H1 (cell line): ENCODE results near the gene CTIF. TPM values are rescaled to one million over a fixed set of nuclear protein-coding genes. Genes with fewer than 3 reads are reported as not detected.
A peak's percentile ranks its signal among the peaks of the same experiment; 100 is the strongest.

Experiments
- CTCF ChIA-PET: fragments of 300-600 bp; sonication (Branson Sonifier 250); formaldehyde crosslinking; loops from one replicate; lab custom pipeline; 2021; ENCODE audit not compliant: partially characterized antibody; lab: Charles Lee
- POLR2A ChIA-PET: fragments of 300-600 bp; sonication (Branson Sonifier 250); formaldehyde crosslinking; loops from one replicate; lab custom pipeline; 2021; ENCODE audit warnings: inconsistent platforms; ENCODE audit not compliant: partially characterized antibody; lab: Charles Lee
- DNase-seq, 2 experiments: peaks; one replicate each; pipeline versions ENCODE4 v3.0.0 to v3.0.0-alpha.2; 2010 to 2022; ENCODE audit warnings: low spot score in 2 of 2, low read depth in 1 of 2, mixed read lengths in 1 of 2
- FAIRE-seq: peaks from 2 replicates; lab custom pipeline; 2011; peaks lifted over from hg19 to GRCh38; lab: Jason Lieb, UNC
- H2AFZ ChIP-seq: 2 replicates; pipeline ENCODE4 v1.8.1; 2012; ENCODE audit warnings: low read length, inconsistent platforms
- H2AK5ac ChIP-seq: 2 replicates; pipeline ENCODE4 v1.6.1; 2013; ENCODE audit warnings: low read depth, low read length
- H2BK120ac ChIP-seq: replicated peaks from 2 replicates; pipeline ENCODE3; 2013; ENCODE audit warnings: low read depth, low read length, inconsistent platforms
- H2BK12ac ChIP-seq: 2 replicates; pipeline ENCODE4 v1.6.1; 2013; ENCODE audit warnings: low read depth, low read length
- H2BK15ac ChIP-seq: 2 replicates; pipeline ENCODE4 v1.6.1; 2013; ENCODE audit warnings: low read length
- H2BK20ac ChIP-seq: 2 replicates; pipeline ENCODE4 v1.6.1; 2013; ENCODE audit warnings: low read length
- H2BK5ac ChIP-seq: 2 replicates; pipeline ENCODE4 v1.6.1; 2013; ENCODE audit warnings: low read depth, low read length
- H3K14ac ChIP-seq: 2 replicates; pipeline ENCODE4 v1.6.1; 2013; ENCODE audit warnings: inconsistent platforms; ENCODE audit not compliant: insufficient read length
- H3K18ac ChIP-seq: 2 replicates; pipeline ENCODE4 v1.6.1; 2013; ENCODE audit warnings: low read length; ENCODE audit errors: extremely low read depth
- H3K23ac ChIP-seq: 2 replicates; pipeline ENCODE4 v1.6.1; 2013; ENCODE audit warnings: inconsistent platforms; ENCODE audit not compliant: insufficient read length
- H3K23me2 ChIP-seq: 2 replicates; pipeline ENCODE4 v1.6.1; 2013; ENCODE audit warnings: low read depth, low read length
- H3K27ac ChIP-seq: 2 replicates; pipeline ENCODE4 v1.6.1; 2011; ENCODE audit warnings: low read depth, low read length, inconsistent platforms
- H3K27me3 ChIP-seq, 4 experiments: replicated peaks in 1 of 4; 1 replicate in 1 of 4; 2 replicates in 3 of 4; pipeline versions ENCODE4 v1.6.1 to v1.8.1; 2011 to 2013; ENCODE audit warnings: low read length in 3 of 4, mild to moderate bottlenecking in 3 of 4, inconsistent platforms in 2 of 4, mixed read lengths in 2 of 4, moderate library complexity in 1 of 4; ENCODE audit not compliant: control insufficient read depth in 3 of 4, insufficient read depth in 3 of 4; ENCODE audit errors: extremely low read depth in 1 of 4
- H3K36me3 ChIP-seq, 4 experiments: 2 replicates each; pipeline versions ENCODE4 v1.6.1 to v1.8.1; 2011 to 2013; ENCODE audit warnings: mild to moderate bottlenecking in 4 of 4, low read length in 3 of 4, moderate library complexity in 2 of 4, control low read depth in 1 of 4, inconsistent platforms in 1 of 4; ENCODE audit not compliant: insufficient read depth in 4 of 4, control insufficient read depth in 2 of 4
- H3K4ac ChIP-seq: replicated peaks from 2 replicates; pipeline ENCODE3; 2013; ENCODE audit warnings: low read length, low read depth, mixed read lengths, inconsistent platforms; ENCODE audit not compliant: insufficient read length
- H3K4me1 ChIP-seq, 4 experiments: replicated peaks in 1 of 4; 1 replicate in 1 of 4; 2 replicates in 3 of 4; pipeline versions ENCODE4 v1.6.1 to v1.8.1; 2011 to 2013; ENCODE audit warnings: low read length in 3 of 4, inconsistent platforms in 2 of 4, mixed read lengths in 1 of 4; ENCODE audit not compliant: insufficient read depth in 4 of 4, control insufficient read depth in 3 of 4
- H3K4me2 ChIP-seq, 2 experiments: 2 replicates each; pipeline versions ENCODE4 v1.6.1 to v1.8.1; 2011 to 2013; ENCODE audit warnings: low read depth in 2 of 2, low read length in 2 of 2, control low read depth in 1 of 2, inconsistent platforms in 1 of 2, mild to moderate bottlenecking in 1 of 2; ENCODE audit not compliant: insufficient read depth in 1 of 2
- H3K4me3 ChIP-seq, 4 experiments: fragments of 200-600, 300-600 bp in 1 of 4; sonication (generic), shearing (Covaris generic), sonication (Bioruptor Twin) in 1 of 4; 2 replicates each; pipeline versions ENCODE4 v1.5.1 to v1.8.1; 2011 to 2016; ENCODE audit warnings: low read length in 4 of 4, low read depth in 3 of 4, control low read depth in 2 of 4, inconsistent platforms in 2 of 4, mild to moderate bottlenecking in 2 of 4, mixed read lengths in 1 of 4, moderate library complexity in 1 of 4; ENCODE audit not compliant: insufficient read depth in 2 of 4; ENCODE audit errors: extremely low read depth in 1 of 4
- H3K56ac ChIP-seq: replicated peaks from 2 replicates; pipeline ENCODE3; 2013; ENCODE audit warnings: low read depth, mild to moderate bottlenecking, mixed read lengths, low read length, inconsistent platforms; ENCODE audit not compliant: insufficient read length
- H3K79me1 ChIP-seq: 2 replicates; pipeline ENCODE4 v1.6.1; 2013; ENCODE audit warnings: low read depth, low read length, control low read depth
- H3K79me2 ChIP-seq, 2 experiments: 2 replicates each; pipeline versions ENCODE4 v1.6.1 to v1.8.1; 2012 to 2013; ENCODE audit warnings: low read length in 2 of 2, mild to moderate bottlenecking in 2 of 2, inconsistent platforms in 1 of 2; ENCODE audit not compliant: insufficient read depth in 2 of 2, control insufficient read depth in 1 of 2
- H3K9ac ChIP-seq, 4 experiments: replicated peaks in 1 of 4; 1 replicate in 1 of 4; 2 replicates in 3 of 4; pipeline versions ENCODE4 v1.6.1 to v1.8.1; 2011 to 2013; ENCODE audit warnings: low read depth in 3 of 4, low read length in 3 of 4, control low read depth in 2 of 4, mild to moderate bottlenecking in 2 of 4, moderate library complexity in 2 of 4, inconsistent platforms in 1 of 4; ENCODE audit errors: extremely low read depth in 1 of 4
- H3K9me3 ChIP-seq, 2 experiments: 2 replicates each; pipeline versions ENCODE4 v1.6.1 to v1.8.1; 2012 to 2013; ENCODE audit warnings: mild to moderate bottlenecking in 2 of 2, moderate library complexity in 2 of 2, control low read depth in 1 of 2, inconsistent platforms in 1 of 2, low read depth in 1 of 2, low read length in 1 of 2, mixed read lengths in 1 of 2; ENCODE audit not compliant: insufficient read depth in 2 of 2
- H4K20me1 ChIP-seq, 2 experiments: replicated peaks in 1 of 2; 2 replicates each; pipeline versions ENCODE3 to v1.8.1; 2011 to 2013; ENCODE audit warnings: inconsistent platforms in 2 of 2, low read length in 2 of 2, mild to moderate bottlenecking in 1 of 2; ENCODE audit not compliant: insufficient read depth in 2 of 2, control insufficient read depth in 1 of 2
- H4K5ac ChIP-seq: 2 replicates; pipeline ENCODE4 v1.6.1; 2013; ENCODE audit warnings: low read length, low read depth, mixed read lengths, inconsistent platforms; ENCODE audit not compliant: insufficient read length
- H4K8ac ChIP-seq: 2 replicates; pipeline ENCODE4 v1.8.0; 2013; ENCODE audit warnings: mild to moderate bottlenecking, moderate library complexity, low read length, inconsistent platforms; ENCODE audit not compliant: insufficient read depth; ENCODE audit errors: extremely low read depth
- H4K91ac ChIP-seq: replicated peaks from 2 replicates; pipeline ENCODE3; 2013; ENCODE audit warnings: low read length, mixed read lengths, inconsistent platforms; ENCODE audit not compliant: insufficient read length
- JUND ChIP-seq: IDR thresholded peaks from 2 replicates; pipeline ENCODE4 v1.6.1; 2011; ENCODE audit warnings: mild to moderate bottlenecking, improper control_type of control experiment, low read length
- SIRT6 ChIP-seq: IDR thresholded peaks from one replicate; pipeline ENCODE4 v1.7.1; 2012; ENCODE audit warnings: low read length, inconsistent platforms
- WGBS, 2 experiments: shearing (Covaris generic) in 1 of 2; methylation state at CpG; one replicate each; pipeline versions ENCODE4 v1.1.6 to v1.1.7; 2013 to 2015; ENCODE audit warnings: low lambda C conversion rate in 2 of 2, mixed read lengths in 2 of 2, inconsistent platforms in 1 of 2, low coverage in 1 of 2, missing lambda C conversion rate in 1 of 2; ENCODE audit not compliant: insufficient replicate concordance in 2 of 2, insufficient coverage in 1 of 2, insufficient read length in 1 of 2; ENCODE audit errors: extremely low coverage in 1 of 2, missing lambda C conversion rate in 1 of 2; 5-methylcytosine and 5-hydroxymethylcytosine counted together
- polyA plus RNA-seq, 7 experiments: library from polyadenylated mRNA; depleted of rRNA in 3 of 7; stranded (reverse) in 5 of 7; unstranded in 2 of 7; fragments of >200 nt in 5 of 7; fragments of 200-250 nt in 2 of 7; gene quantifications; 1 replicate in 5 of 7; 2 replicates in 1 of 7; 4 replicates in 1 of 7; pipeline versions ENCODE4 v1.2.1 to v1.2.3, GENCODE V29; 2011 to 2013; ENCODE audit warnings: missing spikeins in 2 of 7, mixed read lengths in 2 of 7
- total RNA-seq: library from RNA; stranded (reverse); fragmentation: NEBNext Ultra II Directional; extraction: Animal tissue kit (Norgen Biotek cat#: 25700); gene quantifications from 2 replicates; pipeline ENCODE4 v1.2.1, GENCODE V29; 2021

CTIF gene
- total and polyA plus RNA-seq, 2 of the 8 experiments (the other 6 are each of a cell fraction or from before 2014, with no cell fraction given) = 9.0 to 17.8 TPM

GRCh38 chr18:48896875-48897511 is 358.2 kb downstream of the CTIF start:
- peak overlapping the region; percentile 60; the same call in 1 of the 2 replicates for H2AFZ ChIP-seq
- no peak overlapping the region for H3K56ac ChIP-seq
- H3K79me1 ChIP-seq = no peaks in the 10 kb centered on the region
- no peak overlapping the region for H3K14ac ChIP-seq
- no peak overlapping the region for H3K4me2 ChIP-seq
- H2BK20ac ChIP-seq = 0 out of 2 replicates have a peak overlapping the region, but pooled peaks have one; percentile 83
- WGBS, 2 experiments = 86% methylated on average over 9 of the region's 9 CpGs; no CpG with 5 or more reads in 1 of the 2 experiments
- H2AK5ac ChIP-seq = no peak overlapping the region
- peak in 1 of 2 experiments; percentile 70 for DNase-seq
- POLR2A ChIA-PET = interaction anchor here (0.6 to 2.0 kb wide), 2 partner anchors 44 to 218 kb away, joined by 3 to 4 read pairs; no protein-coding TSS in a partner anchor
- no peak overlapping the region for H2BK5ac ChIP-seq
- CTCF ChIA-PET = interaction anchor here (0.6 to 2.7 kb wide), 27 partner anchors 10 to 379 kb away, joined by 3 to 16 read pairs (median 4); no protein-coding TSS in a partner anchor
- no peak overlapping the region for H3K27ac ChIP-seq
- H3K18ac ChIP-seq = 0 out of 2 replicates have a peak overlapping the region, but pooled peaks have one; percentile 16
- H2BK15ac ChIP-seq = peak overlapping the region; percentile 95; the same call in 1 of the 2 replicates
- peaks cover 7% of the 10 kb centered on the region; the same call in 1 of the 2 replicates for H3K23me2 ChIP-seq
- no peak for FAIRE-seq
- peak overlapping the region; percentile 17 for H4K91ac ChIP-seq
- no peak overlapping the region for H3K23ac ChIP-seq
- H3K9me3 ChIP-seq = no peaks in the 10 kb centered on the region
- no peaks in the 10 kb centered on the region for H3K36me3 ChIP-seq
- H3K9ac ChIP-seq = no peak overlapping the region
- peaks cover 0 to 5% (median 1%) of the 10 kb centered on the region in 4 experiments; a peak in 2 of 7 replicates for H3K4me1 ChIP-seq
- H4K20me1 ChIP-seq = no peaks in the 10 kb centered on the region
- no peak overlapping the region for H3K4me3 ChIP-seq
- H3K27me3 ChIP-seq = no peaks in the 10 kb centered on the region
- H2BK120ac ChIP-seq = no peak overlapping the region
- H3K79me2 ChIP-seq = no peaks in the 10 kb centered on the region
- H2BK12ac ChIP-seq = peak overlapping the region; percentile 84; the same call in 1 of the 2 replicates
- no peak overlapping the region for H3K4ac ChIP-seq
- H4K8ac ChIP-seq = peak overlapping the region; percentile 22; the same call in 1 of the 2 replicates
- H4K5ac ChIP-seq = no peak overlapping the region
- no peak for TF ChIP-seq SIRT6
- TF ChIP-seq JUND = no peak
